SK-N-SH treated with all-trans-retinoic acid at 6 μM for 48 hours (cell line): ENCODE data around the gene DERL3.

Experiments
- ATAC-seq: fragments of 200-7000 bp; cut with Tn5 transposase; 3 replicates; pipeline ENCODE4 v1.9.1; 2020; ENCODE audit warnings: mild to moderate bottlenecking, moderate library complexity
- ARNTL ChIP-seq: fragments of 450-650 bp; formaldehyde crosslinking; IDR thresholded peaks from 2 replicates; pipeline ENCODE4 v1.5.0; 2020; ENCODE audit warnings: low read depth, mild to moderate bottlenecking, moderate library complexity, borderline replicate concordance
- BACH2 ChIP-seq: fragments of 250-450 bp; sonication (Bioruptor Pico); IDR thresholded peaks from 2 replicates; pipeline ENCODE4 v1.9.0; 2021; ENCODE audit warnings: mild to moderate bottlenecking, borderline replicate concordance
- CSDC2 ChIP-seq: fragments of 250-450 bp; sonication (Bioruptor Pico); IDR thresholded peaks from 2 replicates; pipeline ENCODE4 v1.5.0; 2020; ENCODE audit warnings: mild to moderate bottlenecking, moderate library complexity
- ESRRG ChIP-seq: fragments of 250-450 bp; sonication (Bioruptor Pico); IDR thresholded peaks from 2 replicates; pipeline ENCODE4 v1.6.1; 2021; ENCODE audit warnings: mild to moderate bottlenecking
- GLIS3 ChIP-seq: fragments of 250-450 bp; sonication (Bioruptor Pico); IDR thresholded peaks from 2 replicates; pipeline ENCODE4 v1.5.0; 2020; ENCODE audit warnings: mild to moderate bottlenecking, moderate library complexity
- ISL1 ChIP-seq: fragments of 250-450 bp; sonication (Bioruptor Pico); IDR thresholded peaks from 2 replicates; pipeline ENCODE4 v2.1.2; 2022; ENCODE audit warnings: mild to moderate bottlenecking, moderate library complexity
- PPARA ChIP-seq: fragments of 250-450 bp; sonication (Bioruptor Pico); IDR thresholded peaks from 2 replicates; pipeline ENCODE4 v1.5.0; 2020; ENCODE audit warnings: mild to moderate bottlenecking, borderline replicate concordance
- RARB ChIP-seq: fragments of 250-450 bp; sonication (Bioruptor Pico); IDR thresholded peaks from 2 replicates; pipeline ENCODE4 v1.8.0; 2021; ENCODE audit warnings: mild to moderate bottlenecking, moderate library complexity
- SNAI2 ChIP-seq: fragments of 250-450 bp; sonication (Bioruptor Pico); IDR thresholded peaks from 2 replicates; pipeline ENCODE4 v1.5.0; 2020; ENCODE audit warnings: mild to moderate bottlenecking, moderate library complexity
- TCF4 ChIP-seq: fragments of 250-450 bp; sonication (Bioruptor Pico); IDR thresholded peaks from 2 replicates; pipeline ENCODE4 v1.8.0; 2021; ENCODE audit warnings: mild to moderate bottlenecking, moderate library complexity, borderline replicate concordance
- TOX ChIP-seq: fragments of 250-450 bp; sonication (Bioruptor Pico); IDR thresholded peaks from 2 replicates; pipeline ENCODE4 v1.8.0; 2021; ENCODE audit warnings: mild to moderate bottlenecking, moderate library complexity, borderline replicate concordance
- ZC3H10 ChIP-seq: fragments of 250-450 bp; sonication (Bioruptor Pico); IDR thresholded peaks from 2 replicates; pipeline ENCODE4 v1.5.1; 2021; ENCODE audit warnings: mild to moderate bottlenecking, moderate library complexity
- ZFP3 ChIP-seq: fragments of 250-450 bp; sonication (Bioruptor Pico); IDR thresholded peaks from 2 replicates; pipeline ENCODE4 v1.5.0; 2020; ENCODE audit warnings: mild to moderate bottlenecking, moderate library complexity
- ZFP30 ChIP-seq: fragments of 450-650 bp; formaldehyde crosslinking; IDR thresholded peaks from 2 replicates; pipeline ENCODE4 v1.5.0; 2022; ENCODE audit warnings: mild to moderate bottlenecking, moderate library complexity
- ZNF565 ChIP-seq: fragments of 450-650 bp; formaldehyde crosslinking; conservative IDR thresholded peaks from 2 replicates; pipeline ENCODE4 v1.5.0; 2020; ENCODE audit warnings: low read depth, mild to moderate bottlenecking, moderate library complexity
- ZNF70 ChIP-seq: fragments of 450-650 bp; formaldehyde crosslinking; IDR thresholded peaks from 2 replicates; pipeline ENCODE4 v1.5.0; 2020; ENCODE audit warnings: mild to moderate bottlenecking, moderate library complexity
- ZNF8 ChIP-seq: fragments of 450-650 bp; formaldehyde crosslinking; IDR thresholded peaks from 2 replicates; pipeline ENCODE4 v1.5.0; 2020; ENCODE audit warnings: mild to moderate bottlenecking, moderate library complexity
- TF ChIP-seq, protein P1 (sequence below): fragments of 250-450 bp; sonication (Bioruptor Pico); IDR thresholded peaks from 2 replicates; pipeline ENCODE4 v1.8.0; 2020; ENCODE audit warnings: mild to moderate bottlenecking, moderate library complexity, borderline replicate concordance
- TF ChIP-seq, protein P2 (sequence below): fragments of 250-450 bp; sonication (Bioruptor Pico); IDR thresholded peaks from 2 replicates; pipeline ENCODE4 v1.5.1; 2021; ENCODE audit warnings: mild to moderate bottlenecking, moderate library complexity
- TF ChIP-seq, protein P3 (sequence below): fragments of 250-450 bp; sonication (Bioruptor Pico); IDR thresholded peaks from 2 replicates; pipeline ENCODE4 v1.8.0; 2021; ENCODE audit warnings: low read depth, mild to moderate bottlenecking, moderate library complexity, borderline replicate concordance
- TF ChIP-seq, protein P4 (sequence below): fragments of 250-450 bp; sonication (Bioruptor Pico); IDR thresholded peaks from 2 replicates; pipeline ENCODE4 v1.5.1; 2020; ENCODE audit warnings: low read depth, mild to moderate bottlenecking, moderate library complexity
- TF ChIP-seq, protein P5 (sequence below): fragments of 250-450 bp; sonication (Bioruptor Pico); IDR thresholded peaks from 2 replicates; pipeline ENCODE4 v1.5.0; 2020; ENCODE audit warnings: mild to moderate bottlenecking, moderate library complexity

The DERL3 gene

DNA sequence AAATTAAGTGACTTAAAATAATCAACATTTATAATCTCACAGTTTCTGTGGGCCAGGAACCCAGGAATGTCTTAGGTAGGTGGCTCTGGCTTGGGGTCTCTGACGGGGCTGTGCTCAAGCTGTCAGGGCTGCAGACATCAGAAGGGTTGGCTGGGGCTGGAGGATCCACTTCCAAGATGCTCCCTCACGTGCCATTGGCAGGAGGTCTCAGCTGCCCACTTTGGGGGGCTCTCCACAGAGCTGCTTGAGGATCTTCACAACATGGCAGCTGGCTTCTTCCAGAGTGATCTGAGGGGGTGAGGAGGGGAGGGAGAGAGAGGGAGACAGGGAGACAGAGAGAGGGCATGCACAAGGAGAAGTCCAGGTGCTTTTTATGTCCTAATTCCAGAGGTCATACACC, 37.0 kb upstream of the DERL3 start:
- TF ChIP-seq, protein P1, sequence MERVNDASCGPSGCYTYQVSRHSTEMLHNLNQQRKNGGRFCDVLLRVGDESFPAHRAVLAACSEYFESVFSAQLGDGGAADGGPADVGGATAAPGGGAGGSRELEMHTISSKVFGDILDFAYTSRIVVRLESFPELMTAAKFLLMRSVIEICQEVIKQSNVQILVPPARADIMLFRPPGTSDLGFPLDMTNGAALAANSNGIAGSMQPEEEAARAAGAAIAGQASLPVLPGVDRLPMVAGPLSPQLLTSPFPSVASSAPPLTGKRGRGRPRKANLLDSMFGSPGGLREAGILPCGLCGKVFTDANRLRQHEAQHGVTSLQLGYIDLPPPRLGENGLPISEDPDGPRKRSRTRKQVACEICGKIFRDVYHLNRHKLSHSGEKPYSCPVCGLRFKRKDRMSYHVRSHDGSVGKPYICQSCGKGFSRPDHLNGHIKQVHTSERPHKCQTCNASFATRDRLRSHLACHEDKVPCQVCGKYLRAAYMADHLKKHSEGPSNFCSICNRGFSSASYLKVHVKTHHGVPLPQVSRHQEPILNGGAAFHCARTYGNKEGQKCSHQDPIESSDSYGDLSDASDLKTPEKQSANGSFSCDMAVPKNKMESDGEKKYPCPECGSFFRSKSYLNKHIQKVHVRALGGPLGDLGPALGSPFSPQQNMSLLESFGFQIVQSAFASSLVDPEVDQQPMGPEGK (CRISPR knock-in tag): no peak
- TF ChIP-seq ISL1: no peak
- TF ChIP-seq PPARA (CRISPR knock-in tag): no peak
- TF ChIP-seq TCF4 (CRISPR knock-in tag): no peak
- no peak for TF ChIP-seq TOX
- no peak for TF ChIP-seq ARNTL
- TF ChIP-seq SNAI2 (CRISPR knock-in tag): no peak
- TF ChIP-seq BACH2 (CRISPR knock-in tag): no peak
- TF ChIP-seq, protein P2, sequence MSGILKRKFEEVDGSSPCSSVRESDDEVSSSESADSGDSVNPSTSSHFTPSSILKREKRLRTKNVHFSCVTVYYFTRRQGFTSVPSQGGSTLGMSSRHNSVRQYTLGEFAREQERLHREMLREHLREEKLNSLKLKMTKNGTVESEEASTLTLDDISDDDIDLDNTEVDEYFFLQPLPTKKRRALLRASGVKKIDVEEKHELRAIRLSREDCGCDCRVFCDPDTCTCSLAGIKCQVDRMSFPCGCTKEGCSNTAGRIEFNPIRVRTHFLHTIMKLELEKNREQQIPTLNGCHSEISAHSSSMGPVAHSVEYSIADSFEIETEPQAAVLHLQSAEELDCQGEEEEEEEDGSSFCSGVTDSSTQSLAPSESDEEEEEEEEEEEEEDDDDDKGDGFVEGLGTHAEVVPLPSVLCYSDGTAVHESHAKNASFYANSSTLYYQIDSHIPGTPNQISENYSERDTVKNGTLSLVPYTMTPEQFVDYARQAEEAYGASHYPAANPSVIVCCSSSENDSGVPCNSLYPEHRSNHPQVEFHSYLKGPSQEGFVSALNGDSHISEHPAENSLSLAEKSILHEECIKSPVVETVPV: no peak
- no peak for TF ChIP-seq ZFP30 (CRISPR knock-in tag)
- TF ChIP-seq CSDC2: no peak
- no peak for TF ChIP-seq RARB (CRISPR knock-in tag)
- no peak for TF ChIP-seq ESRRG (CRISPR knock-in tag)
- no peak for TF ChIP-seq ZNF565
- no peak for ATAC-seq

DNA sequence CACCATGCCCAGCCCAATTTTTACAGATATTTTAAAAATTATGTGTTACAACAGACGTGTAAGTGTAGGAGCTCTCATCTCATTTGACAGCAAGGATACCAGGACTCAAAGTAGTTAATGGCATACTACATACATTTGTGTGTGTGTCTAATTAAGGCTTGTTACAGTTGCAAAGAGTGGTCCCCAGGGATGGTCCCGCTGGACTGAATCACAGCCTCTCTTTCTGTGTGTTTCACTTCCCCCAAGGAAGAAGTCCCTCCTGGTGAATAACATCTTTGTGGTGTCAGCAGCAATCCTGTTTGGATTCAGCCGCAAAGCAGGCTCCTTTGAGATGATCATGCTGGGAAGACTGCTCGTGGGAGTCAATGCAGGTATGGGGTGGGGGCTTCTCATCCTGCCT, 36.1 kb upstream of the DERL3 start:
- ATAC-seq: no peak
- no peak for TF ChIP-seq ESRRG (CRISPR knock-in tag)
- TF ChIP-seq, protein P1 (CRISPR knock-in tag): no peak
- no peak for TF ChIP-seq TCF4 (CRISPR knock-in tag)
- TF ChIP-seq, protein P2: no peak
- TF ChIP-seq, protein P3, sequence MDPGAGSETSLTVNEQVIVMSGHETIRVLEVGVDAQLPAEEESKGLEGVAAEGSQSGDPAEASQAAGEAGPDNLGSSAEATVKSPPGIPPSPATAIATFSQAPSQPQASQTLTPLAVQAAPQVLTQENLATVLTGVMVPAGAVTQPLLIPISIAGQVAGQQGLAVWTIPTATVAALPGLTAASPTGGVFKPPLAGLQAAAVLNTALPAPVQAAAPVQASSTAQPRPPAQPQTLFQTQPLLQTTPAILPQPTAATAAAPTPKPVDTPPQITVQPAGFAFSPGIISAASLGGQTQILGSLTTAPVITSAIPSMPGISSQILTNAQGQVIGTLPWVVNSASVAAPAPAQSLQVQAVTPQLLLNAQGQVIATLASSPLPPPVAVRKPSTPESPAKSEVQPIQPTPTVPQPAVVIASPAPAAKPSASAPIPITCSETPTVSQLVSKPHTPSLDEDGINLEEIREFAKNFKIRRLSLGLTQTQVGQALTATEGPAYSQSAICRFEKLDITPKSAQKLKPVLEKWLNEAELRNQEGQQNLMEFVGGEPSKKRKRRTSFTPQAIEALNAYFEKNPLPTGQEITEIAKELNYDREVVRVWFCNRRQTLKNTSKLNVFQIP (CRISPR knock-in tag): no peak
- TF ChIP-seq ZFP3 (CRISPR knock-in tag): no peak
- no peak for TF ChIP-seq GLIS3
- no peak for TF ChIP-seq ARNTL
- no peak for TF ChIP-seq ISL1
- no peak for TF ChIP-seq ZNF70
- no peak for TF ChIP-seq BACH2 (CRISPR knock-in tag)
- TF ChIP-seq ZC3H10: no peak
- no peak for TF ChIP-seq ZFP30 (CRISPR knock-in tag)
- no peak for TF ChIP-seq ZNF8 (CRISPR knock-in tag)
- TF ChIP-seq, protein P4, sequence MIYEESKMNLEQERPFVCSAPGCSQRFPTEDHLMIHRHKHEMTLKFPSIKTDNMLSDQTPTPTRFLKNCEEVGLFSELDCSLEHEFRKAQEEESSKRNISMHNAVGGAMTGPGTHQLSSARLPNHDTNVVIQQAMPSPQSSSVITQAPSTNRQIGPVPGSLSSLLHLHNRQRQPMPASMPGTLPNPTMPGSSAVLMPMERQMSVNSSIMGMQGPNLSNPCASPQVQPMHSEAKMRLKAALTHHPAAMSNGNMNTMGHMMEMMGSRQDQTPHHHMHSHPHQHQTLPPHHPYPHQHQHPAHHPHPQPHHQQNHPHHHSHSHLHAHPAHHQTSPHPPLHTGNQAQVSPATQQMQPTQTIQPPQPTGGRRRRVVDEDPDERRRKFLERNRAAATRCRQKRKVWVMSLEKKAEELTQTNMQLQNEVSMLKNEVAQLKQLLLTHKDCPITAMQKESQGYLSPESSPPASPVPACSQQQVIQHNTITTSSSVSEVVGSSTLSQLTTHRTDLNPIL (CRISPR knock-in tag): no peak
- TF ChIP-seq, protein P5, sequence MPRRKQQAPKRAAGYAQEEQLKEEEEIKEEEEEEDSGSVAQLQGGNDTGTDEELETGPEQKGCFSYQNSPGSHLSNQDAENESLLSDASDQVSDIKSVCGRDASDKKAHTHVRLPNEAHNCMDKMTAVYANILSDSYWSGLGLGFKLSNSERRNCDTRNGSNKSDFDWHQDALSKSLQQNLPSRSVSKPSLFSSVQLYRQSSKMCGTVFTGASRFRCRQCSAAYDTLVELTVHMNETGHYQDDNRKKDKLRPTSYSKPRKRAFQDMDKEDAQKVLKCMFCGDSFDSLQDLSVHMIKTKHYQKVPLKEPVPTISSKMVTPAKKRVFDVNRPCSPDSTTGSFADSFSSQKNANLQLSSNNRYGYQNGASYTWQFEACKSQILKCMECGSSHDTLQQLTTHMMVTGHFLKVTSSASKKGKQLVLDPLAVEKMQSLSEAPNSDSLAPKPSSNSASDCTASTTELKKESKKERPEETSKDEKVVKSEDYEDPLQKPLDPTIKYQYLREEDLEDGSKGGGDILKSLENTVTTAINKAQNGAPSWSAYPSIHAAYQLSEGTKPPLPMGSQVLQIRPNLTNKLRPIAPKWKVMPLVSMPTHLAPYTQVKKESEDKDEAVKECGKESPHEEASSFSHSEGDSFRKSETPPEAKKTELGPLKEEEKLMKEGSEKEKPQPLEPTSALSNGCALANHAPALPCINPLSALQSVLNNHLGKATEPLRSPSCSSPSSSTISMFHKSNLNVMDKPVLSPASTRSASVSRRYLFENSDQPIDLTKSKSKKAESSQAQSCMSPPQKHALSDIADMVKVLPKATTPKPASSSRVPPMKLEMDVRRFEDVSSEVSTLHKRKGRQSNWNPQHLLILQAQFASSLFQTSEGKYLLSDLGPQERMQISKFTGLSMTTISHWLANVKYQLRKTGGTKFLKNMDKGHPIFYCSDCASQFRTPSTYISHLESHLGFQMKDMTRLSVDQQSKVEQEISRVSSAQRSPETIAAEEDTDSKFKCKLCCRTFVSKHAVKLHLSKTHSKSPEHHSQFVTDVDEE (CRISPR knock-in tag): no peak
- no peak for TF ChIP-seq PPARA (CRISPR knock-in tag)
- TF ChIP-seq TOX: no peak
